SK-N-SH treated with all-trans-retinoic acid at 6 μM for 48 hours (cell line): Measurements from ENCODE around the gene DOCK11.

ENCODE experiments used
- ATAC-seq: fragments of 200-7000 bp; cut with Tn5 transposase; 3 replicates; pipeline ENCODE4 v1.9.1; 2020; ENCODE audit warnings: mild to moderate bottlenecking, moderate library complexity
- ARNTL ChIP-seq: fragments of 450-650 bp; formaldehyde crosslinking; IDR thresholded peaks from 2 replicates; pipeline ENCODE4 v1.5.0; 2020; ENCODE audit warnings: low read depth, mild to moderate bottlenecking, moderate library complexity, borderline replicate concordance
- BACH2 ChIP-seq: fragments of 250-450 bp; sonication (Bioruptor Pico); IDR thresholded peaks from 2 replicates; pipeline ENCODE4 v1.9.0; 2021; ENCODE audit warnings: mild to moderate bottlenecking, borderline replicate concordance
- CSDC2 ChIP-seq: fragments of 250-450 bp; sonication (Bioruptor Pico); IDR thresholded peaks from 2 replicates; pipeline ENCODE4 v1.5.0; 2020; ENCODE audit warnings: mild to moderate bottlenecking, moderate library complexity
- ESRRG ChIP-seq: fragments of 250-450 bp; sonication (Bioruptor Pico); IDR thresholded peaks from 2 replicates; pipeline ENCODE4 v1.6.1; 2021; ENCODE audit warnings: mild to moderate bottlenecking
- GLIS3 ChIP-seq: fragments of 250-450 bp; sonication (Bioruptor Pico); IDR thresholded peaks from 2 replicates; pipeline ENCODE4 v1.5.0; 2020; ENCODE audit warnings: mild to moderate bottlenecking, moderate library complexity
- ISL1 ChIP-seq: fragments of 250-450 bp; sonication (Bioruptor Pico); IDR thresholded peaks from 2 replicates; pipeline ENCODE4 v2.1.2; 2022; ENCODE audit warnings: mild to moderate bottlenecking, moderate library complexity
- PPARA ChIP-seq: fragments of 250-450 bp; sonication (Bioruptor Pico); IDR thresholded peaks from 2 replicates; pipeline ENCODE4 v1.5.0; 2020; ENCODE audit warnings: mild to moderate bottlenecking, borderline replicate concordance
- SNAI2 ChIP-seq: fragments of 250-450 bp; sonication (Bioruptor Pico); IDR thresholded peaks from 2 replicates; pipeline ENCODE4 v1.5.0; 2020; ENCODE audit warnings: mild to moderate bottlenecking, moderate library complexity
- TCF4 ChIP-seq: fragments of 250-450 bp; sonication (Bioruptor Pico); IDR thresholded peaks from 2 replicates; pipeline ENCODE4 v1.8.0; 2021; ENCODE audit warnings: mild to moderate bottlenecking, moderate library complexity, borderline replicate concordance
- ZC3H10 ChIP-seq: fragments of 250-450 bp; sonication (Bioruptor Pico); IDR thresholded peaks from 2 replicates; pipeline ENCODE4 v1.5.1; 2021; ENCODE audit warnings: mild to moderate bottlenecking, moderate library complexity
- ZFP3 ChIP-seq: fragments of 250-450 bp; sonication (Bioruptor Pico); IDR thresholded peaks from 2 replicates; pipeline ENCODE4 v1.5.0; 2020; ENCODE audit warnings: mild to moderate bottlenecking, moderate library complexity
- ZFP30 ChIP-seq: fragments of 450-650 bp; formaldehyde crosslinking; IDR thresholded peaks from 2 replicates; pipeline ENCODE4 v1.5.0; 2022; ENCODE audit warnings: mild to moderate bottlenecking, moderate library complexity
- ZNF565 ChIP-seq: fragments of 450-650 bp; formaldehyde crosslinking; conservative IDR thresholded peaks from 2 replicates; pipeline ENCODE4 v1.5.0; 2020; ENCODE audit warnings: low read depth, mild to moderate bottlenecking, moderate library complexity
- TF ChIP-seq, protein P1 (sequence below): fragments of 250-450 bp; sonication (Bioruptor Pico); IDR thresholded peaks from 2 replicates; pipeline ENCODE4 v1.8.0; 2020; ENCODE audit warnings: mild to moderate bottlenecking, moderate library complexity, borderline replicate concordance
- TF ChIP-seq, protein P2 (sequence below): fragments of 250-450 bp; sonication (Bioruptor Pico); IDR thresholded peaks from 2 replicates; pipeline ENCODE4 v1.5.1; 2020; ENCODE audit warnings: low read depth, mild to moderate bottlenecking, moderate library complexity
- TF ChIP-seq, protein P3 (sequence below): fragments of 250-450 bp; sonication (Bioruptor Pico); IDR thresholded peaks from 2 replicates; pipeline ENCODE4 v1.5.1; 2021; ENCODE audit warnings: mild to moderate bottlenecking, moderate library complexity
- TF ChIP-seq, protein P4 (sequence below): fragments of 250-450 bp; sonication (Bioruptor Pico); IDR thresholded peaks from 2 replicates; pipeline ENCODE4 v1.8.0; 2021; ENCODE audit warnings: low read depth, mild to moderate bottlenecking, moderate library complexity, borderline replicate concordance
- TF ChIP-seq, protein P5 (sequence below): fragments of 250-450 bp; sonication (Bioruptor Pico); IDR thresholded peaks from 2 replicates; pipeline ENCODE4 v1.5.0; 2020; ENCODE audit warnings: mild to moderate bottlenecking, moderate library complexity

DOCK11 gene

DNA sequence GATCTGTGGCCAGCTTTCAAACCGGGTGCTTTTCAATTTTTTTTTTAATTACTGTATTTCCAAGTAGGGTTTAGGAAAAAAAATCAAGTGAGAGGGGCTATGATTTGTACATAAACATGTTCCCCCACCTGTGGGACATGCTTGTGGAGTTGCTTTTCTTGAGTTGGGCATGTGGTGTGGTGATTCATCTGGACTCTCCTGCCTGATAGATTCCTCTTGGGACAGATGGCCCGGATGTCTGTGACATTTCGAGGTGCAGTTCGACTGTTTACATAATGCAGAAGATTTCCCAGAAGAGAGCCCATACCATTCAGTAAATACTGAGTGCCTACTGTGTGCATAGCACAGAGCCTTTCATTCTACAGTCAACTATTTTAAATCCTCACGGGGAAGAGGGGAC lies 49.9 kb downstream of the DOCK11 start:
- no peak for TF ChIP-seq ZFP3 (CRISPR knock-in tag)
- no peak for TF ChIP-seq PPARA (CRISPR knock-in tag)
- no peak for TF ChIP-seq BACH2 (CRISPR knock-in tag)
- TF ChIP-seq, protein P1, sequence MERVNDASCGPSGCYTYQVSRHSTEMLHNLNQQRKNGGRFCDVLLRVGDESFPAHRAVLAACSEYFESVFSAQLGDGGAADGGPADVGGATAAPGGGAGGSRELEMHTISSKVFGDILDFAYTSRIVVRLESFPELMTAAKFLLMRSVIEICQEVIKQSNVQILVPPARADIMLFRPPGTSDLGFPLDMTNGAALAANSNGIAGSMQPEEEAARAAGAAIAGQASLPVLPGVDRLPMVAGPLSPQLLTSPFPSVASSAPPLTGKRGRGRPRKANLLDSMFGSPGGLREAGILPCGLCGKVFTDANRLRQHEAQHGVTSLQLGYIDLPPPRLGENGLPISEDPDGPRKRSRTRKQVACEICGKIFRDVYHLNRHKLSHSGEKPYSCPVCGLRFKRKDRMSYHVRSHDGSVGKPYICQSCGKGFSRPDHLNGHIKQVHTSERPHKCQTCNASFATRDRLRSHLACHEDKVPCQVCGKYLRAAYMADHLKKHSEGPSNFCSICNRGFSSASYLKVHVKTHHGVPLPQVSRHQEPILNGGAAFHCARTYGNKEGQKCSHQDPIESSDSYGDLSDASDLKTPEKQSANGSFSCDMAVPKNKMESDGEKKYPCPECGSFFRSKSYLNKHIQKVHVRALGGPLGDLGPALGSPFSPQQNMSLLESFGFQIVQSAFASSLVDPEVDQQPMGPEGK (CRISPR knock-in tag), result no peak
- TF ChIP-seq ZFP30, result no peak

DNA sequence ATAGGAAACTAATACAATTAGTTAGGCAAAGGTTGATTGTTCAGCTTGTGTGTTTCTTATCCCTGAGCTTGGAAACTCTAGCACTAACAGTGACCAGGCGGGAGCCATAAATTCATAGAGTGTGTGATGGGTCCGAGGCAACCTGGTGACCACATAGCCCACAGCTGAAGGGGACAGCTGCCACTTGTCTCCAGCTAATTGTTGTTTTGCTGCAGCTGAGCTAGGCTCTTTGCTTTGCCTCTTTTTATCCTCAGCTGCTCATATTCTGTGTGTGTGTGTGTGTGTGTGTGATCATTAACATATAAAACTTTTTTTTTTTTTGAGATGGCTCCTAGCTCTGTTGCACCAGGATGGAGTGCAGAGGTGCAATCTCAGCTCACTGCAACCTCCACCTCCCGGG lies 53.2 kb downstream of the DOCK11 start:
- no peak for ATAC-seq

More for the DNA sequence above, 49.9 kb downstream of the DOCK11 start:
- peak; percentile 56 for ATAC-seq

DNA sequence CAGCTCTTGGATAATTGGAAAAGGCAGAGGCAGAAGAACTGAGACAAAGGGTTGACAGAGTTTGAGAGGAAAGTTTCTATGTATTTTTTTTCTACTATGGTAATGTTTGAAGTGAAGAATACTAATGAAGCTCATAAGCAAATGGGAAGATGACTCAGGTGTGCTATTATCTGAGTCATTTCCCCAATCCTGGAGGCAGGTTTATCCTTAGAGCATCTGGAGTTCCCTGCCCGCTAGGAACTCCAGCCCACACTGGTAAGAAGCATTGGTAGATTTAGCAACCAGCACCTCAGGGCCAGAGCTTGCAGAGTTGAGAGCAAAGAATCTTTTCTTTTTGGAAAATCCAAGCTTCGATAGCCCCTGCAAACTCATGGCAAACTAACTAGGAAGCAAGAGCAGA lies 55.2 kb downstream of the DOCK11 start:
- no peak; the same call in 2 of the 3 replicates for ATAC-seq
- TF ChIP-seq, protein P2, sequence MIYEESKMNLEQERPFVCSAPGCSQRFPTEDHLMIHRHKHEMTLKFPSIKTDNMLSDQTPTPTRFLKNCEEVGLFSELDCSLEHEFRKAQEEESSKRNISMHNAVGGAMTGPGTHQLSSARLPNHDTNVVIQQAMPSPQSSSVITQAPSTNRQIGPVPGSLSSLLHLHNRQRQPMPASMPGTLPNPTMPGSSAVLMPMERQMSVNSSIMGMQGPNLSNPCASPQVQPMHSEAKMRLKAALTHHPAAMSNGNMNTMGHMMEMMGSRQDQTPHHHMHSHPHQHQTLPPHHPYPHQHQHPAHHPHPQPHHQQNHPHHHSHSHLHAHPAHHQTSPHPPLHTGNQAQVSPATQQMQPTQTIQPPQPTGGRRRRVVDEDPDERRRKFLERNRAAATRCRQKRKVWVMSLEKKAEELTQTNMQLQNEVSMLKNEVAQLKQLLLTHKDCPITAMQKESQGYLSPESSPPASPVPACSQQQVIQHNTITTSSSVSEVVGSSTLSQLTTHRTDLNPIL (CRISPR knock-in tag), result no peak
- TF ChIP-seq ARNTL (CRISPR knock-in tag) (no peak), ZNF565 (CRISPR knock-in tag) (no peak), SNAI2 (CRISPR knock-in tag) (no peak), PPARA (CRISPR knock-in tag) (no peak), GLIS3 (no peak), BACH2 (CRISPR knock-in tag) (no peak), ISL1 (CRISPR knock-in tag) (no peak), ZC3H10 (no peak), TCF4 (CRISPR knock-in tag) (no peak), ZFP30 (no peak), ESRRG (no peak), ZFP3 (CRISPR knock-in tag) (no peak), CSDC2 (CRISPR knock-in tag) (no peak)
- TF ChIP-seq, protein P3, sequence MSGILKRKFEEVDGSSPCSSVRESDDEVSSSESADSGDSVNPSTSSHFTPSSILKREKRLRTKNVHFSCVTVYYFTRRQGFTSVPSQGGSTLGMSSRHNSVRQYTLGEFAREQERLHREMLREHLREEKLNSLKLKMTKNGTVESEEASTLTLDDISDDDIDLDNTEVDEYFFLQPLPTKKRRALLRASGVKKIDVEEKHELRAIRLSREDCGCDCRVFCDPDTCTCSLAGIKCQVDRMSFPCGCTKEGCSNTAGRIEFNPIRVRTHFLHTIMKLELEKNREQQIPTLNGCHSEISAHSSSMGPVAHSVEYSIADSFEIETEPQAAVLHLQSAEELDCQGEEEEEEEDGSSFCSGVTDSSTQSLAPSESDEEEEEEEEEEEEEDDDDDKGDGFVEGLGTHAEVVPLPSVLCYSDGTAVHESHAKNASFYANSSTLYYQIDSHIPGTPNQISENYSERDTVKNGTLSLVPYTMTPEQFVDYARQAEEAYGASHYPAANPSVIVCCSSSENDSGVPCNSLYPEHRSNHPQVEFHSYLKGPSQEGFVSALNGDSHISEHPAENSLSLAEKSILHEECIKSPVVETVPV, result no peak
- TF ChIP-seq, protein P4, sequence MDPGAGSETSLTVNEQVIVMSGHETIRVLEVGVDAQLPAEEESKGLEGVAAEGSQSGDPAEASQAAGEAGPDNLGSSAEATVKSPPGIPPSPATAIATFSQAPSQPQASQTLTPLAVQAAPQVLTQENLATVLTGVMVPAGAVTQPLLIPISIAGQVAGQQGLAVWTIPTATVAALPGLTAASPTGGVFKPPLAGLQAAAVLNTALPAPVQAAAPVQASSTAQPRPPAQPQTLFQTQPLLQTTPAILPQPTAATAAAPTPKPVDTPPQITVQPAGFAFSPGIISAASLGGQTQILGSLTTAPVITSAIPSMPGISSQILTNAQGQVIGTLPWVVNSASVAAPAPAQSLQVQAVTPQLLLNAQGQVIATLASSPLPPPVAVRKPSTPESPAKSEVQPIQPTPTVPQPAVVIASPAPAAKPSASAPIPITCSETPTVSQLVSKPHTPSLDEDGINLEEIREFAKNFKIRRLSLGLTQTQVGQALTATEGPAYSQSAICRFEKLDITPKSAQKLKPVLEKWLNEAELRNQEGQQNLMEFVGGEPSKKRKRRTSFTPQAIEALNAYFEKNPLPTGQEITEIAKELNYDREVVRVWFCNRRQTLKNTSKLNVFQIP (CRISPR knock-in tag), result no peak

More for the DNA sequence above, 53.2 kb downstream of the DOCK11 start:
- TF ChIP-seq ESRRG, result no peak
- TF ChIP-seq, protein P2 (CRISPR knock-in tag), result no peak

DNA sequence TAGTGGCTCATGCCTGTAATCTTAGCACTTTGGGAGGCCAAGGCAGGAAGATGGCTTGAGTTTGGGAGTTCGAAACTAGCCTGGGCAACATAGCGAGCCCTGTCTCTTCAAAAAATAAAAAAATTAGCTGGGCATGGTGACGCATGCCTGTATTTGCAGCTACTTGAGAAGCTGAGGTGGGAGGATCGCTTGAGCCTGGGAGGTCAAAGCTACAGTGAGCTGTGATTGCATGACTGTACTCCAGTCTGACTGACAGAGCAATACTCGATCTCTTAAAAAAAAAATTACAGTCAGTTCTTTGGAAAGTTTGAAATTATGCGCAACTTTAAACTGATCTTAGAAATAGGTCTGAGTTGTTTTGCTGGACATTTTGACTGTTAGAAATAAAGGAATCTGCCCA lies 55.8 kb downstream of the DOCK11 start:
- TF ChIP-seq, protein P3, result no peak
- TF ChIP-seq, protein P5, sequence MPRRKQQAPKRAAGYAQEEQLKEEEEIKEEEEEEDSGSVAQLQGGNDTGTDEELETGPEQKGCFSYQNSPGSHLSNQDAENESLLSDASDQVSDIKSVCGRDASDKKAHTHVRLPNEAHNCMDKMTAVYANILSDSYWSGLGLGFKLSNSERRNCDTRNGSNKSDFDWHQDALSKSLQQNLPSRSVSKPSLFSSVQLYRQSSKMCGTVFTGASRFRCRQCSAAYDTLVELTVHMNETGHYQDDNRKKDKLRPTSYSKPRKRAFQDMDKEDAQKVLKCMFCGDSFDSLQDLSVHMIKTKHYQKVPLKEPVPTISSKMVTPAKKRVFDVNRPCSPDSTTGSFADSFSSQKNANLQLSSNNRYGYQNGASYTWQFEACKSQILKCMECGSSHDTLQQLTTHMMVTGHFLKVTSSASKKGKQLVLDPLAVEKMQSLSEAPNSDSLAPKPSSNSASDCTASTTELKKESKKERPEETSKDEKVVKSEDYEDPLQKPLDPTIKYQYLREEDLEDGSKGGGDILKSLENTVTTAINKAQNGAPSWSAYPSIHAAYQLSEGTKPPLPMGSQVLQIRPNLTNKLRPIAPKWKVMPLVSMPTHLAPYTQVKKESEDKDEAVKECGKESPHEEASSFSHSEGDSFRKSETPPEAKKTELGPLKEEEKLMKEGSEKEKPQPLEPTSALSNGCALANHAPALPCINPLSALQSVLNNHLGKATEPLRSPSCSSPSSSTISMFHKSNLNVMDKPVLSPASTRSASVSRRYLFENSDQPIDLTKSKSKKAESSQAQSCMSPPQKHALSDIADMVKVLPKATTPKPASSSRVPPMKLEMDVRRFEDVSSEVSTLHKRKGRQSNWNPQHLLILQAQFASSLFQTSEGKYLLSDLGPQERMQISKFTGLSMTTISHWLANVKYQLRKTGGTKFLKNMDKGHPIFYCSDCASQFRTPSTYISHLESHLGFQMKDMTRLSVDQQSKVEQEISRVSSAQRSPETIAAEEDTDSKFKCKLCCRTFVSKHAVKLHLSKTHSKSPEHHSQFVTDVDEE (CRISPR knock-in tag), result no peak
- ATAC-seq, result no peak
